OCI-LY7 (cell line): Measurements from ENCODE around the gene RPRD1B. TPM values are rescaled to one million over a fixed set of nuclear protein-coding genes. Genes with fewer than 3 reads are reported as not detected.

Experiments used
- BruUV-seq: library from RNA; stranded (reverse); fragments of 400-500 nt; replicated peaks from 2 replicates; lab custom pipeline; 2021; lab: Mats Ljungman, UMichigan
- CTCF ChIA-PET: fragments of 300-600 bp; sonication (Branson Sonifier 250); formaldehyde crosslinking; loops from one replicate; lab custom pipeline; 2022; ENCODE audit warnings: antibody characterized with exemption; ENCODE audit not compliant: unreplicated experiment; lab: Charles Lee
- POLR2A ChIA-PET: fragments of 300-600 bp; sonication (Branson Sonifier 250); formaldehyde crosslinking; loops from one replicate; lab custom pipeline; 2022; ENCODE audit warnings: antibody characterized with exemption; lab: Charles Lee
- DNase-seq: peaks from one replicate; pipeline ENCODE4 v3.0.0-alpha.2; 2015; ENCODE audit warnings: low spot score
- H2AFZ ChIP-seq: fragments of 200-600 bp; sonication (generic), shearing (Covaris generic); 2 replicates; pipeline ENCODE4 v1.6.1; 2014; ENCODE audit warnings: mild to moderate bottlenecking, antibody characterized with exemption, low read length, moderate library complexity
- H3K27ac ChIP-seq: fragments of 200-600 bp; sonication (generic); 2 replicates; pipeline ENCODE4 v1.5.1; 2014; ENCODE audit warnings: mixed run types, low read depth, mild to moderate bottlenecking, moderate library complexity, low read length, inconsistent platforms; ENCODE audit not compliant: poor library complexity, severe bottlenecking
- H3K36me3 ChIP-seq: fragments of 200-600 bp; sonication (generic); 2 replicates; pipeline ENCODE4 v1.6.1; 2014; ENCODE audit warnings: mild to moderate bottlenecking, antibody characterized with exemption, low read length, moderate library complexity, mixed read lengths; ENCODE audit not compliant: insufficient read depth
- H3K4me1 ChIP-seq: fragments of 200-600 bp; sonication (generic); 2 replicates; pipeline ENCODE4 v1.5.1; 2014; ENCODE audit warnings: mild to moderate bottlenecking, low read length; ENCODE audit not compliant: insufficient read depth, poor library complexity, severe bottlenecking
- H3K4me2 ChIP-seq: fragments of 200-600 bp; sonication (generic); 2 replicates; pipeline ENCODE4 v1.6.1; 2014; ENCODE audit warnings: mild to moderate bottlenecking, low read length
- H3K4me3 ChIP-seq: fragments of 200-600 bp; sonication (generic); 2 replicates; pipeline ENCODE4 v1.5.1; 2014; ENCODE audit warnings: mild to moderate bottlenecking, low read depth, low read length; ENCODE audit not compliant: poor library complexity, severe bottlenecking
- H3K79me2 ChIP-seq: fragments of 200-600 bp; sonication (generic); 2 replicates; pipeline ENCODE4 v1.6.1; 2016; ENCODE audit warnings: low read depth, mild to moderate bottlenecking, low read length, moderate library complexity, mixed read lengths; ENCODE audit not compliant: insufficient read depth
- H3K9me2 ChIP-seq: fragments of 200-600 bp; sonication (generic); 2 replicates; pipeline ENCODE4 v1.6.1; 2016; ENCODE audit warnings: mild to moderate bottlenecking, low read length, mixed read lengths; ENCODE audit not compliant: insufficient read depth
- H3K9me3 ChIP-seq: fragments of 200-600 bp; sonication (generic); 2 replicates; pipeline ENCODE4 v1.6.1; 2014; ENCODE audit warnings: mild to moderate bottlenecking, mixed run types, low read length, mixed read lengths
- H4K20me1 ChIP-seq: fragments of 200-600 bp; sonication (generic); 2 replicates; pipeline ENCODE4 v1.6.1; 2014; ENCODE audit warnings: mild to moderate bottlenecking, antibody characterized with exemption, low read length, moderate library complexity, mixed read lengths; ENCODE audit not compliant: insufficient read depth
- CTCF ChIP-seq: fragments of 200-600 bp; sonication (generic); conservative IDR thresholded peaks from 2 replicates; pipeline ENCODE4 v1.5.1; 2014; ENCODE audit warnings: mild to moderate bottlenecking, antibody characterized with exemption, low read length, moderate library complexity, mixed read lengths
- EZH2phosphoT487 ChIP-seq: fragments of 200-600 bp; sonication (generic); IDR thresholded peaks from 2 replicates; pipeline ENCODE4 v1.6.1; 2018; ENCODE audit warnings: low read depth, borderline replicate concordance, mild to moderate bottlenecking, mixed run types, antibody characterized with exemption, low read length, moderate library complexity, mixed read lengths
- intact Hi-C: fragments of 100-400 bp; cut with micrococcal nuclease; formaldehyde crosslinking; loops from one replicate; pipeline ENCODE4 v1.10.0; 2022; ENCODE audit not compliant: unreplicated experiment
- small RNA-seq: library from RNA; depleted of rRNA; stranded (forward); fragments of <200 nt; gene quantifications from one replicate; pipeline ENCODE3, GENCODE V24; 2014
- total RNA-seq, 2 experiments: library from RNA; depleted of rRNA in 1 of 2; stranded (reverse); fragments of >200 nt in 1 of 2; shearing (Covaris generic) in 1 of 2; gene quantifications; 2 replicates each; pipeline ENCODE4 v1.2.3, GENCODE V29; 2014 to 2022

The RPRD1B gene
- total RNA-seq, 2 experiments from 2014 or later, result 45.6 to 67.9 TPM

GRCh38 chr20:38141204-38141888, 107.8 kb downstream of the RPRD1B start:
- Histone ChIP-seq H3K9me3 (no peaks in the 10 kb centered on the region), H3K4me2 (no peak overlapping the region), H3K4me3 (no peak overlapping the region), H3K27ac (no peak overlapping the region), H3K36me3 (no peaks in the 10 kb centered on the region), H3K9me2 (no peaks in the 10 kb centered on the region), H3K79me2 (no peaks in the 10 kb centered on the region), H3K4me1 (no peaks in the 10 kb centered on the region), H2AFZ (no peak overlapping the region), H4K20me1 (no peaks in the 10 kb centered on the region)
- TF ChIP-seq CTCF (no peak), EZH2phosphoT487 (no peak)
- ChIA-PET CTCF (no interaction called here), POLR2A (no interaction called here)
- DNase-seq, result no peak
- BruUV-seq, result no TSS peak
- intact Hi-C loops, result no loop called here

Small RNA genes within 50 kb of the gene (small RNA-seq; reads per million reads assigned to genes)
- not detected for gene RN7SL237P

Other genes starting within 250 kb of the RPRD1B start
- gene VSTM2L, start 130.6 kb upstream of the RPRD1B start, total RNA-seq (2014; rRNA removed; shearing (Covaris generic)), result not detected in 2 replicates
- gene VSTM2L, start 130.6 kb upstream of the RPRD1B start, total RNA-seq (2022), result 0.17 TPM in 1 of 2 replicates, not detected in the other
- gene TTI1, start 290 bp upstream of the RPRD1B start, total RNA-seq (2014; rRNA removed; shearing (Covaris generic)), result 20.2 and 22.4 TPM in 2 replicates
- gene TTI1, start 290 bp upstream of the RPRD1B start, total RNA-seq (2022), result 26.5 and 28.7 TPM in 2 replicates
- gene TGM2, start 131.5 kb downstream of the RPRD1B start, total RNA-seq (2014; rRNA removed; shearing (Covaris generic)), result not detected in 2 replicates
- 0.18 TPM in 1 of 2 replicates, not detected in the other for gene TGM2, start 131.5 kb downstream of the RPRD1B start, total RNA-seq (2022)
- not detected in 2 replicates for gene KIAA1755, start 227.0 kb downstream of the RPRD1B start, total RNA-seq (2014; rRNA removed; shearing (Covaris generic))
- not detected in 2 replicates for gene KIAA1755, start 227.0 kb downstream of the RPRD1B start, total RNA-seq (2022)